Renal cortex interstitium (tissue), 11 donors: Measurements from ENCODE around the gene EXOC6B. TPM values are rescaled to one million over a fixed set of nuclear protein-coding genes. Genes with fewer than 3 reads are reported as not detected.

Experiments
- DNase-seq, 11 donors: peaks; one replicate each; pipeline ENCODE4 v3.0.0-alpha.2; 2013; ENCODE audit warnings: low read depth in 9 of 11, low spot score in 4 of 11; ENCODE audit errors: extremely low read depth in 1 of 11
- polyA plus RNA-seq, 3 donors: library from polyadenylated mRNA; unstranded; fragments of 120-200 nt; gene quantifications; one replicate each; pipeline ENCODE4 v1.2.1, GENCODE V29; 2013; ENCODE audit not compliant: insufficient read length in 3 of 3

EXOC6B gene
- polyA plus RNA-seq, 3 donors: 22.2 to 24.2 (median 22.7) TPM

GRCh38 chr2:72233211-72233610 is 592.6 kb downstream of the EXOC6B start:
- no peak for DNase-seq

- no peak for DNase-seq
These were observed 602.8 kb downstream of the EXOC6B start for GRCh38 chr2:72222829-72223564.

GRCh38 chr2:72220170-72220569 is 605.7 kb downstream of the EXOC6B start:
- DNase-seq: no peak

DNA sequence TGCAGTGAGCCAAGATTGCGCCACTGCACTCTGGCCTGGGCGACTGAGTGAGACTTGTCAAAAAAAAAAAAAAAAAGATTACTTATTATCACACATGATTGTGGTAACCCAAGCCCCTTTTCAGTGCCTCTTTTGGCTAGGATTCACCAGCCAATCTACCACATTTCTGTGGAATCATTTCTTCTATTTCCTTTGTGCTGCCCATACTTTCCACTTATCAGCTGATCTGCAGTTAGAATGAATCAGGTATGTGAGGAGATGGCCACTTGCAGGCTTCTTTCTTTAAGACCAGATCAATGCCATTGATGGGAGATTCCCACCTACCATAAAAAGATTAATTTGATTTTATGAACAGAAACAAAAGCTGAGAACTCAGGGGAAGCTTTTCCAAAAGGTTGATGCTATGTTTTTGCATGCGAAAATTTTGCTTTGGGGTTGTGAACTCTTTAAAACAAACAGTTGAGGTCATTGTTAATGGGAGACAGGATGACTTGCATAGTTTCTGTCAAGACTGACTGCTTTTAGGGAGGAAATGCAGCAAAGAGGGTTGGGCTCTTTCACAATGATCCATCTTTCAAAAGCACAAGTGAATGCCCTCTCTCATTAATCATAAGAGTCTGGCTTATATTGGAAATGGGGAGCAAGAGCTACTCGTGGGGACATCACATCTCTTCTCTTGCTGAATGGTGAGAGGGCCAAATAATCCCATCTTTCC is 611.2 kb downstream of the EXOC6B start:
- DNase-seq: peak in 2 of 11 donors; percentile 8 to 42

- DNase-seq: no peak
These were observed 613.4 kb downstream of the EXOC6B start for GRCh38 chr2:72212486-72212855.

DNA sequence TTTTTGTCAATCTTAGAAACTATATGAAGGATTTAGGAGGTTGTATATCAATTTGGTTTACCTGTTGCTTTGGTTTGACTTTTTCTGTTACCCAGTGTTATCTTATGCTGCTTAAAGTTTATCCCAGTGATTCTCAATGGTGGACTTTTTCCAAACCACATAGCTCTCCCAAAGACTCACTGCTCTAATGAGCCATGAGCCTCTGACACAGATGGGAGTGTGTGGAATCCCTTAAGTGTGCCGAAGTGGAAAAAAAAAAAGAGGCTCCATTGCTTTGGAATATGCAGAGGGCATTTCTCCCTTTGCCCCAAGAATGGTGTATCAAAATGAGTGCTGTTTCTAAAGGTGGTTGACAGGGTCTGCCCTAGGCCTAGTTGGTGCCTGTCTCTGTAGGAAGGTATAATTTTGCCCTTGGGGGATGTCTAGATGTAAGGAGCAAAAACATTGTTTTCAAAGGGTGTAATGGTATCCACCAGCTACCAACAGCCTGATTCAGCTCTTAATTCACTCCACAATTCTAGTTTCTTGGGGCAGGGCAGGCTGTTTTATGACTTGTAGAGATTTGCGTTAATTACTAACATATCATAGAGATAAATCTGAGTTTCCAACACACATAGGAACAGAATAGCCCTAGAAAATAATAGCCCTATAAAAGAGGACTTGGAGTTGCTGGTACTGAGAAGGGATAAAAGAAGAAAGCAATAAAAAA is 613.9 kb downstream of the EXOC6B start:
- DNase-seq: no peak

GRCh38 chr2:72211350-72211749 is 614.5 kb downstream of the EXOC6B start:
- no peak for DNase-seq

- no peak for DNase-seq
These were observed 615.4 kb downstream of the EXOC6B start for GRCh38 chr2:72210470-72210869.

- no peak for DNase-seq
These were observed 617.6 kb downstream of the EXOC6B start for GRCh38 chr2:72208225-72208624.

- no peak for DNase-seq
These were observed 618.5 kb downstream of the EXOC6B start for GRCh38 chr2:72207334-72207733.

DNA sequence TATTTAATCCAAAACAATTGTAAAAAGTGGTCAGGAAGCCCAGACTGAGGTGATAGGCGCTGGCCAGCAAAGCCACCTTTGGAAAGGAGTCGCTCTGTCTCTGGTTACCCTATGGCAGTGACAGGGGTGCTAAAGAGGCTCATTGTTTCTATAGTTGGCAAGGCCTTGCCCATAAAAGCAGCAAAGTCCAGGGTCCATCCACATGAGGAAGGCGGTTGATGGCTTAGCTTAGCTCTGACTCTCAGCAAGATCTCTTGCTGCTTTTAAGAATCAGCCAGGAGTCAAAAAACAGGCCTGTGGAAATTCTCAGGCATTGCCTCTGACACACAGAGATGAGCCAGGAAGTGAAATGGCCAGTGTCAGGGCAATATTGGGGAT is 620.3 kb downstream of the EXOC6B start:
- DNase-seq: no peak

DNA sequence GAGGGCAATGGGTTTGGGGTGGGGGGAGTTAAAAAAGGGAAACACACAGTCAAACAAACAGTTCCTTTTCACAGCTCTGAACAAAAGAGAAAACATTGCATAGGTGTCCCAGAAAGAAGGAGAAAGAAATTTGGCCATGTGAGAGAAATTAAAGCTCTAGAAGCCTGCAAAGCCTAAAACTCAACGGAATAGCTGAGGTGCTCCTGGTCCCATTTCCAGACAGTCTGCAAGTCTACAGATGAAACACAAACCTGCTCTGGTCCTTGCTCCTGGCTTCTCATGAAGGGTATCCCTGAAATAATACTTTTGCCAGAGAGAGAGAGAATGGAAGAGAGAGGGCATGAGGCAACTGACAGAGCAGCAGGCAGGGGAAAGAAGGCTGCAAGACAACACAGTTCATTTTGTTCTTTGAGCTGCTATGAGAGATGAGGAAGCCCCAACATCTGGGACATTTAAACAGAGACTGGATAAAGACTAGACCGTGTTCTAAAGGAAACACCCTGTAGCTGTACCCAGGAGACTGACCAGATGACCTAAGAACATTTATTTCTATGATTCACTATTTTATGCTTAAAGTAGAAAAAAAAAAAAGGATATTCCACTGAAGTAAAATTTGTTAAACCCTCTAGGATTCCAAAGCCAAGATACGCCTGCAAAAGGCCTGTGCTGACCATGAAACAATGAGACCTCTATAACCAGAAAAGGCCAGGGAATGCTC is 620.9 kb downstream of the EXOC6B start:
- DNase-seq: peak in 1 of 11 donors; percentile 13

DNA sequence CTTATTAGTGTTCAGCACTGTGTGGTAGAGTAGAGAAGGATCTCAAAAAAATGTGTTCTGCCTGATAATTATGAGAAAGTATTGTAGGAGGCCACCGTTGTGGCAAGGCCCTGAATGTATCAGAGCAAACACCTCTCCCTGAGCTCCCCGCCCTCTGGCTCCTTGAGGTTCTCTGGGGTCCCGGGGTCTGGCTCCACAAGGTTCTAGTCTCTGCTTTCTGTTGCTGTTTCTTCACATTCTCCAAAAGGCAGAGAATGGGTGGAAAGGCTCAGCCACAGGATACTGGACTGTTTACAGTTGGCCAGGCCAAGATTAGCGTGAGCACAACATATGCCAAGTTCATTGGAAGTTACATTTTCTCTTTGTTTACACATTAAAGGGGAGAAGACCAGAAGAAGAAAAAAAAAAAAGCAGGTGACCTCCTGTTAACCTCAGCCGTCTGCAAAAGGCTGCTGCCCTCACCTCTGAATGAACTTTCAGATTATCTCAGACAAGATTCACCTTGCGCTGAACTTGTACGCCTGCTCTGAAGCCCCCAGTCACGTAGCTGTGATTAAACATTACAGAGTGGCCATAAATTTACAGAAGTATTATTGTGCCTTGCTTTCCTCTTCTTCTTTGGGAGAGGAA is 621.6 kb downstream of the EXOC6B start:
- peak in 10 of 11 donors; percentile 47 to 75 (median 60) for DNase-seq

- DNase-seq: no peak
These were observed 627.1 kb downstream of the EXOC6B start for GRCh38 chr2:72198532-72199241.

DNA sequence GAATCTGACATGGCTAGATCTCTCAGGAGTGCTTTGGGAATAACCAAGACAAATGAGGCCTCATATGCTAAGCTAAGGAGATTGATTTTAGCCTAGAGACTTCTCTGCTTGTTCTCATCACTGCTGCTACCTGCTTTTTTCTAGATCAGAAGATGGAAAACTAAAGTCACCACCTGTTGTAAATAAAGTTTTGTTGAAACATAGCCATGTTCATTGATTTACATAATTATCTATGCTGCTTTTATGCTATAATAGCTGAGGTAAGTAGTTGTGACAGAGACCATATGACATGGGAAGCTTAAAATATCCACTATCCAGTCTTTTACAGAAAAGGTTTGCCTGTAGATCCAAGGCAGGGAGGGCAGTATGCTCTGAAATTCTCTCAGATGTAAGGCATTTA is 632.1 kb downstream of the EXOC6B start:
- DNase-seq: no peak

DNA sequence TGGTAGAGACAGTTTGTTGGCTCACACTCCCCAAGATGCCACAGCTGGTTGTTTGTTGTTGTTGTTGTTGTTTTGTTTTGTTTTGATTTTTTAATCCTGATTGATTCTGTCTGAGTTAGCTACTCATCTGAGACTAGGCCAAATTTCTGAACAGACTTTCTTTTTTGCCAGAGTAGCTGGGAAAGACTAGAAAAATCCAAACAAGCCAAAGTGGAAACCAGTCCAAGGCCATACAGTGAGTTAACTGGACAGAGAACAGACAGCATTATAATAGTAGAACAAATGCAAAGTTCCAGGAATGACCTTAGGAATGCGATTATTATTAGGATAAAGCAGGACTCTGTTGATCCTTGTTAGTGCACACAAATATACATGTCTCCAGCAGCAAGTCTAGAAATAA is 634.4 kb downstream of the EXOC6B start:
- no peak for DNase-seq

DNA sequence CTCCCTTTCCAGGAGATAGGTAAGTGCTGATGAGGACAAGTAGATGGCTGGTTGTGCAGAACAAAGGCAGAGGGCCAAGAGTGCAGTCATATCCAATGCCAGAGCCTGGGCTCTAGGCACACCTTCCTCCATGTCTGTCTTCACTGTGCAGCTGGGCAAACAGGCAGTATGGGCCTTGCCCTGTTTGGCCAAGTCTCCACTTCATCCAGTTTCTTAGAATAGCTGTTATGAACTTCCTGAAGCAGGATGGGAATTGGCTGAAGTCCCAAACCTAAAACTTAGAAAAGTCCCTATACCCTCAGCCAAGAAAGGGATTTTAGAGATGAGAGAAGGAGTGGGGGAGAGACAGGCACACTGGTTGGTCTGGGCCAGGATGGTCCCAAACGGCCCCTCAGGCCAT is 640.6 kb downstream of the EXOC6B start:
- DNase-seq: no peak

DNA sequence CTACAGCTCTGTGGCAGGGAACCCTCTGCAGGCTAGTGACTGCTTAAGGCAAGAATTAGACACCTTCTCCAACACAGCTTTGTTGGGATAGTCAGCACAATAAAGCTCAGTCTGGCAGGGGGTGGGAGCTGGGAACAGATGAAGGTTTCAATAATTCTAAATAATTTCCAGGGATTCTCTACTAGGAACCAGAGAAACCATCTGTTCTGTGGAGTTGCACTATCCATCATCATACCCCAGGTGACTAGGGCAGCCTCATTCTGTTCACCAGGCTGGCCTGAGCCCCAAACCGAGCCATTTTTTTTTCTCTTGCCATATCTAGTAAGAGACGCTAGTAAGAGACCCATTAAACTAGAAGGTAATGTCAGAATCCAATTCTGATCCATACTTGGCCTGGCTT is 642.4 kb downstream of the EXOC6B start:
- no peak for DNase-seq
